ENCODE results near the gene ABCD1.

- TF ChIP-seq, protein P1, sequence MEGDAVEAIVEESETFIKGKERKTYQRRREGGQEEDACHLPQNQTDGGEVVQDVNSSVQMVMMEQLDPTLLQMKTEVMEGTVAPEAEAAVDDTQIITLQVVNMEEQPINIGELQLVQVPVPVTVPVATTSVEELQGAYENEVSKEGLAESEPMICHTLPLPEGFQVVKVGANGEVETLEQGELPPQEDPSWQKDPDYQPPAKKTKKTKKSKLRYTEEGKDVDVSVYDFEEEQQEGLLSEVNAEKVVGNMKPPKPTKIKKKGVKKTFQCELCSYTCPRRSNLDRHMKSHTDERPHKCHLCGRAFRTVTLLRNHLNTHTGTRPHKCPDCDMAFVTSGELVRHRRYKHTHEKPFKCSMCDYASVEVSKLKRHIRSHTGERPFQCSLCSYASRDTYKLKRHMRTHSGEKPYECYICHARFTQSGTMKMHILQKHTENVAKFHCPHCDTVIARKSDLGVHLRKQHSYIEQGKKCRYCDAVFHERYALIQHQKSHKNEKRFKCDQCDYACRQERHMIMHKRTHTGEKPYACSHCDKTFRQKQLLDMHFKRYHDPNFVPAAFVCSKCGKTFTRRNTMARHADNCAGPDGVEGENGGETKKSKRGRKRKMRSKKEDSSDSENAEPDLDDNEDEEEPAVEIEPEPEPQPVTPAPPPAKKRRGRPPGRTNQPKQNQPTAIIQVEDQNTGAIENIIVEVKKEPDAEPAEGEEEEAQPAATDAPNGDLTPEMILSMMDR (IDR thresholded peaks at IDR 0.05), result no peak
- TF ChIP-seq POLR2A (IDR thresholded peaks at IDR 0.05), result no peak
Observed at GRCh38 chrX:153686711-153687110, 37.9 kb upstream of the ABCD1 start.

Data from tibial nerve (tissue), 3 donors.